GM10847 (cell line): ENCODE data around the gene VPS13C.

ENCODE experiments used
- POLR2A ChIP-seq: IDR thresholded peaks from 2 replicates; pipeline ENCODE4 v1.6.1; 2011; ENCODE audit not compliant: insufficient read length; ENCODE audit errors: extremely low read depth

Gene VPS13C

DNA sequence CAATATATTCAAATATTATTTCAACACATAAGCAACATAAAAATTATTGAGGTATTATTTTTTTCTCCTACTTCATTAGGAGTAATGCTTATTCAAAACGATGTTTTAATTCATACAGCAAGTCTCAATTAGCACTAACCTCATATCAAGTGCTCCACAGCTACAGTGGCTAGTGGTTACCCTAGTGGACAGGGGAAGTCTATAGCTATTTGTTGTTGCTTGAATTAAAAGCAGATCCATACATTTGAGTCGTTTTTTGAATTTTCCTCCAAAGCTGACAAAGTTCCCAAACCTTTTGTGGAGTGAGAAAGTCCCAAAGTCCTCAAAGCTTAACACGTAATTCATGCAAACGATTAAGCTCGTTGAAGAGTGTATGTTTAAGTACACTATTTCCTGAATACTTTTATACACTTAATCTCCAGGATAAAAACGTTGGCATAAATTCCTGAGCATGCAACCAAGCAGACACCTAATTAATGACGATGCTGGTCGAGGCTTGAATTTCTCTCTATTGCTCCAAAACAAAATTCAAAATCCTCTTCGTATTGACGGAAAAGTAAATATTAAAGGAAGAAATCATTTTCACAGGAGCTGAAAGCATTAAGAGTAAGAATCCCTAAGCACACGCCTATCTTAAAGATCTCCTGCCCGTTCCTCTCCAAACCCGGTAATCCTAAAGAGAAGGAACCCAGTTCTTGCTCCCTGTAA is 985 bp downstream of the VPS13C start:
- no peak for TF ChIP-seq POLR2A

DNA sequence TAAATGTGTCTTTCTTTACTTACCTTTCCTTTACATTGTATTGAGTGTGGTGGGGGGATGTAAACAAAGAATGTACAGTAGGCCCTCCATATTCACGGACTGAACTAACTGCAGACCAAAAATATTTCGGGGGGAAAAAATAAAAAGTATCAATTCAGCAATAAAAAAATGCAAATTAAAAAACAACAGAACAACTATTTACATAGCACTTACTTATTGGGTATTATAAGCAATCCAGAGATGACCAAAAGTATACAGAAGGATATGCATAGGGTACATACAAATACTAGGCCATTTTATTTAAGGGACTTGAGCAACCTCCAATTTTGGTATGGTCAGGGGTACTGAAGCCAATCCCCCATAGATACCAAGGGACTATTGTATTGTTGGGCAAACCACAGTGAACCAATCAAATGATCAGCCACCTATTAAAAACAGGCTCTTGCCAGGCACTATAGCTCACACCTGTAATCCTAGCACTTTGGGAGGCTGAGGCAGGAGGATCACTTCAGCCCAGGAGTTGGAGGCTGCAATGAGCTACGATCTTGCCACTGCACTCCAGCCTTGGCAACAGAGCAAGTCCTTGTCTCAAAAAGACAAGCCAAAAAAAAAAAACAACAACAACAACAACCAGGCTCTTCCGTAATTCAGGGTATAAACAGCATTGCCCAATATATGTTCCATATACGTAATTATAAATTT is 1.8 kb downstream of the VPS13C start:
- TF ChIP-seq POLR2A, result no peak

DNA sequence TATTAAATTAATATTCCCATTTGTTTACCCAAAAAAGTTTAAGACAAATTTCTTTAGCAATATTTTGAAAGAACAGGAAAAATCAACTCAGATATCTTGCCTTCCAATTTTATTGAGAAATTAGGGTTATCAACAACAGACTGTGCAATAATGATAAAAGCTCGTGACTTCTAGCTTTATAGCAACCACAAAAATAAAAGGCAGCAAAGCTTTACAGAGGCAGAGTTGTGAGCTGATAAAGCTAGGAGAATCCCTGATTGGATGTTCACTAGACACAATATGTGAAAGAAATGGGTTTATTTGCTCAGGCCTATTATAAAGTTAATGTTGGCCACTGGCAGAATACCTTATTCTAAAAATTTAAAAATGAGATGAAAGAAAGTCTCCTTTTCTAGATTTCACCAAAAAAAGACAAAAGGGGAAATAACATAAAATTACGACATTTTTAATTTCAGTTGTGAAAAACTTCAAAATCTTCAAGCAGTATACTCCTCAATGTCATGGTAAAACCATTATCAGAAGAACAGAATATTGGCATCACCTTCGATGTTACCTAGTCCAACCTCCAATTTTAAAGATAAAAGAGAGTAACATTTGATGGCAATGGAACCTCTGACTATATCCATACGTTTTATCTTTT is 2.8 kb downstream of the VPS13C start:
- TF ChIP-seq POLR2A, result no peak

DNA sequence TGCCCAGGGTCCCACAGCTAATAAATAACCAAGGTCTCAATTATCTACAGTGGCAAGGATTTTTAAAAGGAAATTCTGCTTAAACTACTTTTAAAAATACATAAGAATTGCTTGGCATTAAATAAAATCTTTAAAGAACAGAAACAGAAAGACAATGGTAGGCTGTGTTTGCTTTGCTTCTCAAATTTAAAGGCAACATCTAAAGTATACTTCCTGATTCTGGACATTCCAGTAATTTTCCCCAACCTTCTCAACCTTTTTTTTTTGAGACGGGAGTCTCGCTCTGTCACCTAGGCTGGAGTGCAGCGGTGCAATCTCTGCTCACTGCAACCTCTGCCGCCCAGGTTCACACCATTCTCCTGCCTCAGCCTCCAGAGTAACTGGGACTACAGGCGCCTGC is 5.3 kb downstream of the VPS13C start:
- no peak for TF ChIP-seq POLR2A

DNA sequence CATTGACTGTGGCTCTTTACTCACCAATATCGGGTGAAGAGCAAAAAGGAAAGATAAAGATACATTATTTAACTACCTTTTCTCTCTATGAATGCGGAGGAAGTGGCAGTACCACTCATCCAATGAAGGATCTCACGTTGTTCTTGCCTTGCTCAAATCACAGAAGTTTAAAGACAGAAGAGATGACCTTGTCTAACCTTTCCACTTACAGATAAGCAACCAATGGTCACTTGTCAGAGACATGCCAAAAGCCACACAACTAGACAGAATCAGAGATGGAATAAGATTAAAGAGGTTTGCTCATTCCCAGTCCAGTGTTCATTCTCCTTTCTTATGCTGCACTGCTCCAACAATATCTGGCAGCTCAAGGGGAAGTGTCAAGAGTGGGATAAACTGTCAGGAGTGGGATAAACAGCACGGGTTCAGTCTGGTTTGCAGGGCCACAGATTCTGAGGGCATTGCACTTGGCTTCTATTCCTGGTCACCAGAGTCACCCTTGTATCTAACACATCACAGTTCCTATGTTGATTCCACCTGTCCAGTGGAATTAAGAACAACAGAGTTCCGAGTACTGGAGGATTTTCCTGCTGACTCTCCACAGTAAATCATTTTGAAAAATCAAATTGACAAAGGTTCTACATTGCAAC is 6.7 kb downstream of the VPS13C start:
- TF ChIP-seq POLR2A, result no peak

DNA sequence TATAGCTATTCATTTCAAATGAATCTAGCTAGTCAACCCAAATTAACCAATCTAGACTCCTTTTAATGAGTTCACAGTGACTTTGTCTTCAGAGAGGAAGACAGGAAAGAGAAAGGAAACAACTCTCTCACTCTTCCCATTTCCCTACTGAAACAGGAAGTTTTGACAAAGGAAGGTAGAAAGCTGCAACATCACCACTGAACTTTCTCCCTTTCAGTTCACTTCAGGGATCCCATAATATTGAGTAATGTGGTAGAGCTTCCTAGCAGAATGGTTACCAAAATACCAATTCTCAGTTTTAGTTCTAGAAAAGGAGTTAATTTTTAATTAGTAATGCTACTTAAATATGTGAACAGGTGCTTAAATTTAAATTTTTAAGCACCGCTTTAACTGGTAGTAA is 7.5 kb downstream of the VPS13C start:
- no peak for TF ChIP-seq POLR2A

DNA sequence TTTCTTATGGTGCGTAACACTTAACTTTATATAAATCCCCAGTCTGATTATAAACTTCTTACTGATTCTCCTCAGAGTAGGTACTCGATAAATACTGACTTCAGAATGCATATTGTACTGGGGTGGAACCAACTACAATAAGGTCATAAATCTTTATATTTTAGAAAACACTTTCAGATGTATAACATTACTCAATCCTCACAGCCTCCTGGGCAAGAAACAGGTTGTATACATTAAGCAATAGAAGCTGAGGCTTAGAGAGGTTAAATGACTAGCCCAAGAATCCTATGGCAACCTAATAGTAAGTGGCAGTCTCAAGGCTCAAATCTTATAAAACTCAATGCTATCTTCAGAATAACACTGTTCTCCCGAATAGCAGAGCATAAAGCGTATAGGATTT is 9.1 kb downstream of the VPS13C start:
- TF ChIP-seq POLR2A, result no peak

DNA sequence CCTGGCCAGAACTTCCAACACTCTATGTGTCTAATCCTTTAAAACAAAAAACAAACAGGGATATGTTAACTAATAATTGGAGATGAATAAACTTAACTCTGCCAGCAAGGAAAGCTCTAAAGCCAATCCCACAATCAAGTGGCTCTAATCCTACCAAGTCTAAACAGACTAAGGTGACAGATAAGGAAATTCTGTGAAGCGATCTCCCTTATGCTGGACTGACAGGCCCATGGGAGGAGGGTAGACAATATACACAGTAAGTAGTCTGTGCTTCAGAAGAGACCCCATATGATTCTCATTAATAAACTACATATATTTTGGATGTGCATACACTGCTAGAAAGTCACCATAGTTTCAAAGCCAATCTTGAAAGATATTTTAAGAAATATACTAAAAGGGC is 10.1 kb downstream of the VPS13C start:
- no peak for TF ChIP-seq POLR2A

DNA sequence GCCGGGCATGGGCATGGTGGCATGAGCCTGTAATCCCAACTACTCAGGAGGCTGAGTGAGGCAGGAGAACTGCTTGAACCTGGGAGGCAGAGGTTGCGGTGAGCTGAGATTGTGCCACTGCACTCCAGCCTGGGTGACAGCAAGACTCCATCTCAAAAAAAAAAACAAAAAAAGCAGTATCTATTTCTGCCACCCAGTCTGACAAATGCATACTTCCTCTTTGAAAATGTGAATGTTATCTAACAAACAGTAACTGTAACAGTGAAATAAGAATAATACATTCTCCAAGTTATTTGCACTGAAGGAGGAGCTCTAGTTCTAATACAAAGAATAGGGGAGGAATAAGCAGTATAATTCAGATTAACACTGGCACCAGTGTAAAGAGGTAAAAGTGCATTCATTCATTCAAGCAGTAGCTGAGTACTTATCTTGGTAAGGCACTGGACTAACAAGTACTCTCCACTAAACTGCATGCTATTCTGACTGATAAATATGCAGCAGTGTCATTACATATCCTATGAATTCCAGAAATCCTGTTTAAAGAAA is 12.9 kb downstream of the VPS13C start:
- TF ChIP-seq POLR2A, result no peak

DNA sequence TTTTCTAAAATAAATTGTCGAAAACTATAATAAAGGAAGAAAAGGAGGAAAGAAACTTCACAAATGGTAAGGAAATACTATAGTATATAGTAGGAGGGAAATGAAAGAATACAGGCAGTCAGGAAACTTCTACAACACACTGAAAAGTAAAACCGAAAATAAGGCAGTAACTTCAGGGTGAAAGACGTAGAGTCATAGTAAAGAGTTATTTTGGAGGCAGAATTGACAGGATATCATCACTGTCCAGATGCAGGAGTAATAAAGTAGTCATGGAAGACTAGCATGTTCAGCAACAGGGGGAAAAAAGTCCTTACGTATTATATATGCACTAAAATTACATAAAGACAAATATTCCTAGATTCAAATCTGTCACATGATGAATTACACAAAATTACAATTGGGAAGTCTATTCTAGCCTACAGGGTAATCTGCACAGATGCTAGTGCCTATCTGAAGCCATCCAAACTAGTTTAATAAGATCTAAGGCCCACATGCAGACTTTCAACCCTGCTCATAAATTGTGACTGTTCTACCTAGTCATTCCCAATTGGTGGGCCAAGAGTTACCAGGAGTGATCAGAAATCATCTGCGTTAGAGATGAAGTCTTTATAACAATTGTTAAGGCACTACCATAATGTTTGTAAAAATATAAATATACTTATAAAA is 14.0 kb downstream of the VPS13C start:
- TF ChIP-seq POLR2A, result no peak

DNA sequence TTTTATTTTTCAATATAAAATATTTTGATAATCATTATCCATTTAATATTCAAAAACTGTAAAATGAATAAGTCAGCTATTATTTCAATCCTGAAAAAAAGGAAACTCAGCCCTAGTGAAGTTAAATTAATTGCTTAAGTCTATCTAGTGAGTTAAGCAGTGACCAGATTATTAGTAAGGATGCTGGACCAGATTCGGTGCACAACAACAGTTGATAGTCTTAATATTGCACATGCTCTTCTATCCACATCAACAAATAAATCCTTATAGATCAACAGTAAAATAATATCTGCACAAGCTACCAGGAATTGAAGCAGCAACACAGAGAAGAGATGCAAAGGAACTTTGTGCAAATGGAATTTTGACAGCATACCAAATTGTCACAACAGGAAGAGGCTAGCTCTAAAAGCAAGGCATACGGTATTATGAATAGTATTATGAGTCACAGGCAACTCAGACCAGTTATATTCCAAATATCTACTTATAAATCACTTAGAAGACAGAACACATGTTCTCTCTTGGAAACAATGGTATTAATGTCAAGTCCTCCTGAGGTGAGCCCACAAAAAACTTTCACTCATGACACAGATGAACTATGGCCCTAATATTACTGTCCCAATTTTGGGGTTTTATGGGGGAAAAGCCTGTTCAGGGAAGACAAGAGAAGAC is 24.9 kb downstream of the VPS13C start:
- no peak for TF ChIP-seq POLR2A

DNA sequence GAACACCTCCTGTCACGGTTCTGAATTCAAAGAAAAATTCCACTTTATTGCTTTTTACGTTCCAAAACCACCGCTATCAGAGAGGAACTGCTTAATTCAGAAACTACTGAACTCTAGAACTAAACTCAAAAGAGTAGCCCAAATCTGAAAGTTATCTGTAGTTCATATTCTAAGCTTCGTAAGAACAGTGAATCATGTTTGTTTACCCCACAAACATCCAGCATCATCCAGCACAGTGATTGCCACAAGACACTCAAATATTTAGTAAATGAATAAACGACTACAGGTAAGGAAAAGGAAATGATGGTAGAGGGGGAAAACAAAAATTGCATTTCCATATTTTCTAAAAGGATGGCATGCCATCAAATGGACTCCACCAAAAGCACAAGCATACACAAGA is 32.3 kb downstream of the VPS13C start:
- no peak for TF ChIP-seq POLR2A

DNA sequence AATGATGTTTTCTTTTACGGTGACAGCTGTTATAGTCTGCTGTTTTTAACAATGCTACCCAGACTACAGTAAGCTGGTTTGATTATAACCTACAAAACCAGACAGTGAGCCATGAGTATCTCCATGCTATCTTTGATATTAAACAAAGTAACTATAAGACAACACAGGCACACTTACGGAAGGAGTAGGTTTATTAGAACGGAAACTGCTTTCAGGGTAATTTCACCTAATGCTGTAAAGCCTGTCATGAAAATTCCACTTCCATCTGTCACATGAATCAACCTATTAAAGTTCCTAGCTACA is 33.0 kb downstream of the VPS13C start:
- TF ChIP-seq POLR2A, result no peak

DNA sequence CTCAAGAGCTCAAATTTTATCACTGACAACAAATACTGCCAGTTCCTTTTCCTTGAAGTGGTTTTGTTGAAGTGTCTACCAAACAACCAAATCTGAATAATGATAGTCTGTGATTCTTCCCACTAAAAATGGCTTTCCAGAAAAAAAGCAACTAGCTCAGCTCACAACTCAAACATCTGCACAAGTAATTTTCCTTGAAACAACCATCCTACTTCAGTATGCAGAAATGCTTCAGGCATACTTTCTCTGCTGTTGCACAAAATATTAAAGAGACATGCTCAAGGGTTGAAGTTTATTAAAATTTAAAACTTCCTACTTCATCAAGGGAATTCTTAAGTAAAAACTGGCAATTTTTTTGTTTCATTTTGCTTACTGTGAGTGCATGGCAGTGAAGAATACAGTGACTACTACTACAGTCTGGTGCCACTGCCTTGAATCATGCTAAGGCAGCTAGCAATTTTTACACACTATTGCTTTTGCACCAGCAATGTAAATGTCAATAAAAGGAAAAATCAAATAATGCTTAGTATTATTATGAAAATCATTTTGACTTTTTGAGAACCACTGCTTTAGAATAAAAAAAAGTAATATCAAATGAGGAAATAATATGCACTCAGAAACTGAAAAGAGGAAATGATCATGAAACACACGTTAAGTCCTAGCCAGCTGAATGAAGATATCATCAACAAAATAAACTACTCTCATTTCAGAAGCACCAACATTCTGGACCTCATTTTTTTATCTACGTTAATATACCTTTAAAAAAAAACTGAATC is 33.6 kb downstream of the VPS13C start:
- no peak for TF ChIP-seq POLR2A
